HCT116 (cell line): ENCODE data around the gene R3HCC1L. TPM values are rescaled to one million over a fixed set of nuclear protein-coding genes. Genes with fewer than 3 reads are reported as not detected.

Source experiments
- ATAC-seq: fragments of 200-7000 bp; cut with Tn5 transposase; 2 replicates; pipeline ENCODE4 v1.9.1; 2020; ENCODE audit warnings: mild to moderate bottlenecking, moderate library complexity
- BruUV-seq: library from RNA; stranded (reverse); fragments of 400-500 nt; replicated peaks from 2 replicates; lab custom pipeline; 2021; lab: Mats Ljungman, UMichigan
- CTCF ChIA-PET: fragments of 300-600 bp; sonication (Branson Sonifier 250); formaldehyde crosslinking; loops from one replicate; lab custom pipeline; 2021; ENCODE audit warnings: antibody characterized with exemption; lab: Charles Lee
- POLR2A ChIA-PET: fragments of 300-600, 350-600 bp; sonication (Branson Sonifier 250); formaldehyde crosslinking; loops from one replicate; lab custom pipeline; 2021; ENCODE audit warnings: antibody characterized with exemption; lab: Charles Lee
- RAD21 ChIA-PET, 2 experiments: fragments of 300-600 bp; sonication (Branson Sonifier 250); formaldehyde crosslinking; loops; one replicate each; lab custom pipeline; 2023; ENCODE audit warnings: low total read pairs in 2 of 2; ENCODE audit not compliant: uncharacterized antibody in 2 of 2, unreplicated experiment in 2 of 2, low non-redundant PET in 1 of 2; lab: Charles Lee
- DNase-seq: peaks from one replicate; pipeline ENCODE4 v3.0.0-alpha.2; 2010; ENCODE audit warnings: low read depth, low spot score
- H2AFZ ChIP-seq: fragments of 200-600 bp; shearing (Covaris generic), sonication (generic); 2 replicates; pipeline ENCODE4 v1.6.1; 2017; ENCODE audit warnings: low read depth, mixed run types, mixed read lengths, antibody characterized with exemption, low read length; ENCODE audit not compliant: poor library complexity, severe bottlenecking
- H3K27ac ChIP-seq: 2 replicates; pipeline ENCODE4 v1.5.1; 2012; ENCODE audit warnings: low read depth, low read length
- H3K27me3 ChIP-seq: fragments of 200-600 bp; sonication (generic); 2 replicates; pipeline ENCODE4 v1.6.1; 2016; ENCODE audit warnings: mixed run types, low read length, mixed read lengths; ENCODE audit not compliant: insufficient read depth
- H3K36me3 ChIP-seq, 2 experiments: fragments of 200-500 bp in 1 of 2; fragments of 200-600 bp in 1 of 2; sonication (Bioruptor generic) in 1 of 2; sonication (generic) in 1 of 2; 2 replicates each; pipeline versions ENCODE4 v1.5.1 to v1.6.1; 2014 to 2016; ENCODE audit warnings: low read length in 2 of 2, inconsistent platforms in 1 of 2, mixed read lengths in 1 of 2, mixed run types in 1 of 2; ENCODE audit not compliant: insufficient read depth in 2 of 2, control insufficient read depth in 1 of 2
- H3K4me1 ChIP-seq, 2 experiments: fragments of 200-600 bp in 1 of 2; sonication (generic) in 1 of 2; 2 replicates each; pipeline versions ENCODE4 v1.5.1 to v1.6.1; 2012 to 2017; ENCODE audit warnings: low read length in 2 of 2, inconsistent platforms in 1 of 2, mild to moderate bottlenecking in 1 of 2, mixed read lengths in 1 of 2, mixed run types in 1 of 2, moderate library complexity in 1 of 2; ENCODE audit not compliant: insufficient read depth in 2 of 2, control insufficient read depth in 1 of 2
- H3K4me2 ChIP-seq: fragments of 200-600 bp; sonication (generic); 2 replicates; pipeline ENCODE4 v1.6.1; 2017; ENCODE audit warnings: mixed run types, low read length, mixed read lengths
- H3K4me3 ChIP-seq, 2 experiments: fragments of 200-600 bp in 1 of 2; sonication (generic) in 1 of 2; replicated peaks in 1 of 2; 2 replicates each; pipeline ENCODE4 v1.5.1; 2011 to 2016; ENCODE audit warnings: low read length in 2 of 2, control low read depth in 1 of 2, low read depth in 1 of 2, mild to moderate bottlenecking in 1 of 2, mixed read lengths in 1 of 2, mixed run types in 1 of 2
- H3K79me2 ChIP-seq: fragments of 200-600 bp; sonication (generic); 2 replicates; pipeline ENCODE4 v1.6.1; 2017; ENCODE audit warnings: mild to moderate bottlenecking, mixed run types, low read length, moderate library complexity, mixed read lengths; ENCODE audit not compliant: insufficient read depth
- H3K9ac ChIP-seq: fragments of 200-600 bp; sonication (generic); 2 replicates; pipeline ENCODE4 v1.6.1; 2016; ENCODE audit warnings: low read length, mixed read lengths
- H3K9me2 ChIP-seq: fragments of 200-600 bp; sonication (generic), shearing (Covaris generic); 2 replicates; pipeline ENCODE4 v1.6.1; 2017; ENCODE audit warnings: mixed run types, mild to moderate bottlenecking, moderate library complexity; ENCODE audit not compliant: insufficient read depth
- H3K9me3 ChIP-seq, 2 experiments: fragments of 200-500 bp in 1 of 2; fragments of 200-600 bp in 1 of 2; sonication (Bioruptor generic) in 1 of 2; sonication (generic) in 1 of 2; 2 replicates each; pipeline ENCODE4 v1.6.1; 2014 to 2017; ENCODE audit warnings: low read length in 2 of 2, mixed read lengths in 2 of 2, inconsistent platforms in 1 of 2, low read depth in 1 of 2, mild to moderate bottlenecking in 1 of 2, mixed run types in 1 of 2, moderate library complexity in 1 of 2; ENCODE audit not compliant: control insufficient read depth in 1 of 2, insufficient read depth in 1 of 2
- H4K20me1 ChIP-seq: fragments of 200-600 bp; sonication (generic), shearing (Covaris generic); 2 replicates; pipeline ENCODE4 v1.6.1; 2017; ENCODE audit warnings: mixed run types, mild to moderate bottlenecking, moderate library complexity; ENCODE audit not compliant: insufficient read depth
- CBX3 ChIP-seq: IDR thresholded peaks from 2 replicates; pipeline ENCODE4 v1.6.1; 2012; ENCODE audit warnings: low read depth
- EGR1 ChIP-seq: IDR thresholded peaks from 2 replicates; pipeline ENCODE4 v1.6.1; 2012; ENCODE audit warnings: low read depth
- ELF1 ChIP-seq: IDR thresholded peaks from 2 replicates; pipeline ENCODE4 v1.6.1; 2012; ENCODE audit warnings: low read depth, borderline replicate concordance
- EZH2 ChIP-seq: fragments of 200-600 bp; sonication (generic); IDR thresholded peaks from 2 replicates; pipeline ENCODE4 v1.6.1; 2017; ENCODE audit warnings: antibody characterized with exemption, mixed run types
- FOSL1 ChIP-seq: IDR thresholded peaks from 2 replicates; pipeline ENCODE4 v1.6.1; 2012; ENCODE audit warnings: low read depth
- POLR2A ChIP-seq: IDR thresholded peaks from 2 replicates; pipeline ENCODE4 v1.7.0; 2011; ENCODE audit warnings: borderline replicate concordance; ENCODE audit not compliant: insufficient read depth, insufficient read length; ENCODE audit errors: extremely low read depth
- POLR2AphosphoS5 ChIP-seq: IDR thresholded peaks from 2 replicates; pipeline ENCODE4 v1.6.1; 2011; ENCODE audit warnings: mild to moderate bottlenecking, low read depth, low read length, moderate library complexity
- RAD21 ChIP-seq: IDR thresholded peaks from 2 replicates; pipeline ENCODE4 v1.6.1; 2012; ENCODE audit warnings: low read depth, mild to moderate bottlenecking
- REST ChIP-seq: IDR thresholded peaks from 2 replicates; pipeline ENCODE4 v1.6.1; 2012; ENCODE audit warnings: low read depth
- SIN3A ChIP-seq: IDR thresholded peaks from 2 replicates; pipeline ENCODE4 v1.6.1; 2012; ENCODE audit warnings: low read depth
- SRF ChIP-seq: IDR thresholded peaks from 2 replicates; pipeline ENCODE4 v1.6.1; 2012; ENCODE audit warnings: low read depth
- ZFX ChIP-seq: fragments of 450-650 bp; IDR thresholded peaks from 2 replicates; pipeline ENCODE4 v1.6.1; 2017
- intact Hi-C: fragments of 100-400 bp; cut with micrococcal nuclease; formaldehyde crosslinking; loops from 2 replicates; pipeline ENCODE4 v1.10.0; 2022
- total RNA-seq: library from RNA; stranded (reverse); gene quantifications from one replicate; pipeline ENCODE4 v1.2.1, GENCODE V29; 2021; ENCODE audit not compliant: unreplicated experiment

R3HCC1L gene
- total RNA-seq, 1 experiment from 2014 or later: 9.3 TPM

- Histone ChIP-seq H2AFZ (no peak overlapping the region), H3K4me1 (no peaks in the 10 kb centered on the region), H3K27ac (no peak overlapping the region), H3K9me2 (no peaks in the 10 kb centered on the region), H3K27me3 (no peaks in the 10 kb centered on the region), H3K4me3 (no peak overlapping the region), H4K20me1 (peaks cover 11% of the 10 kb centered on the region; the same call in 1 of the 2 replicates), H3K79me2 (peaks cover 4% of the 10 kb centered on the region), H3K9ac (no peak overlapping the region), H3K4me2 (no peak overlapping the region), H3K36me3 (no peaks in the 10 kb centered on the region), H3K9me3 (no peaks in the 10 kb centered on the region)
- RAD21 ChIA-PET: no interaction called here
- TF ChIP-seq EZH2 (no peak), POLR2AphosphoS5 (no peak)
- DNase-seq (no peak), ATAC-seq (no peak)
- no TSS peak for BruUV-seq
- intact Hi-C loops: loop anchor here (10.0 kb wide), 1 partner anchor 163 kb away; no protein-coding TSS in a partner anchor
- POLR2A ChIA-PET: interaction anchor here (0.6 kb wide), 1 partner anchor 18 kb away, joined by 3 read pairs; no protein-coding TSS in a partner anchor
- CTCF ChIA-PET: interaction anchor here (2.8 to 3.8 kb wide), 2 partner anchors 15 to 138 kb away, joined by 9 to 32 read pairs; no protein-coding TSS in a partner anchor
Measured at GRCh38 chr10:98172073-98172472, 37.6 kb downstream of the R3HCC1L start.

- no peaks in the 10 kb centered on the region for H3K4me1 ChIP-seq
- ChIA-PET RAD21 (no interaction called here), CTCF (no interaction called here), POLR2A (no interaction called here)
- no peak overlapping the region for H3K4me2 ChIP-seq
- no peak overlapping the region for H3K9ac ChIP-seq
- H3K27me3 ChIP-seq: no peaks in the 10 kb centered on the region
- intact Hi-C loops: loop anchor here (10.0 kb wide), 1 partner anchor 162 kb away; no protein-coding TSS in a partner anchor
- no peak overlapping the region for H3K4me3 ChIP-seq
- H4K20me1 ChIP-seq: peaks cover 11% of the 10 kb centered on the region; the same call in 1 of the 2 replicates
- DNase-seq (no peak), ATAC-seq (no peak)
- H3K36me3 ChIP-seq: no peaks in the 10 kb centered on the region
- TF ChIP-seq EGR1 (no peak), ZFX (no peak), POLR2AphosphoS5 (no peak), ELF1 (no peak), EZH2 (no peak), POLR2A (no peak), SIN3A (no peak), SRF (no peak), REST (no peak), CBX3 (no peak), RAD21 (no peak), FOSL1 (no peak)
- BruUV-seq: no TSS peak
- H3K9me3 ChIP-seq: no peaks in the 10 kb centered on the region
- no peak overlapping the region for H3K27ac ChIP-seq
- no peak overlapping the region for H2AFZ ChIP-seq
- H3K9me2 ChIP-seq: no peaks in the 10 kb centered on the region
- peaks cover 4% of the 10 kb centered on the region for H3K79me2 ChIP-seq
Measured at GRCh38 chr10:98172495-98172894, 38.0 kb downstream of the R3HCC1L start.
